GM18868 (cell line): ENCODE data around the gene TAF9.
"Not testable (repeated sequence)": the region's sequence is repeated elsewhere in the genome, so short reads cannot be mapped to it uniquely, and the experiment has no call there.

Experiments used
- ATAC-seq: cut with Tn5 transposase; IDR thresholded peaks from one replicate; pipeline ENCODE4 v1.9.1; 2021; ENCODE audit warnings: mild to moderate bottlenecking, moderate library complexity; ENCODE audit not compliant: unreplicated experiment

Gene TAF9, protein sequence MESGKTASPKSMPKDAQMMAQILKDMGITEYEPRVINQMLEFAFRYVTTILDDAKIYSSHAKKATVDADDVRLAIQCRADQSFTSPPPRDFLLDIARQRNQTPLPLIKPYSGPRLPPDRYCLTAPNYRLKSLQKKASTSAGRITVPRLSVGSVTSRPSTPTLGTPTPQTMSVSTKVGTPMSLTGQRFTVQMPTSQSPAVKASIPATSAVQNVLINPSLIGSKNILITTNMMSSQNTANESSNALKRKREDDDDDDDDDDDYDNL

DNA sequence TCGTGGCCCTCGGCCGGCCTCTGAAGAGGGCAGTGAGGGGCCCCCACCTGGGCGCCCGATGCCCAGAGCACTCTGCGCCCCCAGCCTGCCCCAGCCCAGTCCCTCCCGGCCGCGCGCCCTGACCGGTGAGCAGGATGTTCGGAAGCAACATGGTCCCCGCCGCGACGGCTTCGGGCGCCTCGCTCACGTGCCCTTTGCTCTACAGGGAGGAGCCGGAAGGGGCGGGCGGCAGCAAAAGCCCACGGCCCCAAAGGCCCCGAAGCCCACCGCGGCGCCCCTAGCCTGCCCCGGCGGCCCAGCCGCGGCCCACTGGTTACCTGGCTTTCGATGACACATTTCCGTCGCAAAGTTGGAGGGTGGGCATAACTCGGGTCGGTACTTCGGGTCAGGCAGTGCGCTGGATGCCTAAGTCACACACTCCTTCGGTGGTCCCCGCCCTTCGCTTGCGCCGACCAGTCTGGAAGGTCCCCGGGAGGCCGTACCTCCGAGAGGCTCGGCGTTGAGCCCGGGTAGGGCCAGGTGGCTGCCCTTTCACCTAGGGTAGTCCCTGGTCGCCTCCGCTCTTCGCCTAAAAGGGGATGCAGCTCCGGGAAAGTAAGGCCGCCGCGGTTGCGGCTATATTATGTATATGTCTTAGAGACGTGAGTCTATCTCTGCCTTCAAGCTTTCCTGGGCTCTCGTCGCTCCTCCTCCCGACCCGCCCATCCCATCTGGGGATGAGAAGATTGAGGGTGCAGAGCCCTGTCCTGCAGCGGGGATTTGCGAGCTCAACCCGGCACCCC lies at the start of gene TAF9, which contains the start of the genes AK6 and RAD17:
TAF9 (minus strand) TSS at position 181 of the 782 bp plus-strand sequence. CDS start 3,783 bp downstream, outside the sequence.
AK6 (minus strand) TSS at position 181 of the 782 bp plus-strand sequence; CDS start at position 151, 30 bp downstream.
RAD17 (plus strand) TSS at position 479 of the 782 bp plus-strand sequence. CDS start 2,391 bp downstream, outside the sequence.
- peak; percentile 89 for ATAC-seq

DNA sequence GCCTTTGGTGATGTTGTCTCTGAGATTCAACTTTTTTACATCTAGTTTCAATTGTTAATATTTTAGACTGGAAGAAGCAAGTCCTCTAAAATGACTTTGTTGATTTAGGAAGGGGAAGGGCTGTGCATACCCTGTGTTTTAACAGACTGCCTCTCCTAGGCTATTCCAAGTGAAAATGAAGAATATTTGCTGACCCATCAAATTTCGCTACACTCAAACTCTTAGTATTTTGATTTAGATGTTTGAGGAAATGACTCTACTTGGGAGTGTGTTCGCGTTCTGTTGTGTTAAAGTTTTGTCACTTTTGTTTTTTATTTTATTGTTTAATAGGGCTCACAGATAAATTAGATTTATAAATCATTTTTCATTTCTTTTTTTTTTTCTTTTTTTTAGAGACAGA lies 49.2 kb upstream of the TAF9 start:
- no peak for ATAC-seq

DNA sequence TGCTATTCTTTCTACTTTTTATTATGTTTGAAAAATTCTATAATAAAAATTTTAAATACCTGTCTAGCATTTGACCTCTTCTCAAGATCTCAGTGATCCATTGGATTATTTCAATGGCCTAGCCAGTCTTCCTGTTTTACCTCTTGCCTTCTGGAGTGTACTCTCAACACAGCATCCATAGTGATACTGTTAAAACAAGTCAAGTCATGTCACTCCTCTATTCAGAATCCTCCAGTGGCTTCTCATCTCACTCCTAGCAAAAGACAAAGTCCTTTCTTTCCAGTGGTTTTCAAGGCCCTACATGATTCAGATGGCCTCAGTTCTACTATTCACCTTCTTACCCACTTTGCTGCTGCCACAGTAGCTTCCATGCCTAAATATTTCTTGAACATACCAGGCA lies 47.4 kb upstream of the TAF9 start:
- no peak for ATAC-seq

DNA sequence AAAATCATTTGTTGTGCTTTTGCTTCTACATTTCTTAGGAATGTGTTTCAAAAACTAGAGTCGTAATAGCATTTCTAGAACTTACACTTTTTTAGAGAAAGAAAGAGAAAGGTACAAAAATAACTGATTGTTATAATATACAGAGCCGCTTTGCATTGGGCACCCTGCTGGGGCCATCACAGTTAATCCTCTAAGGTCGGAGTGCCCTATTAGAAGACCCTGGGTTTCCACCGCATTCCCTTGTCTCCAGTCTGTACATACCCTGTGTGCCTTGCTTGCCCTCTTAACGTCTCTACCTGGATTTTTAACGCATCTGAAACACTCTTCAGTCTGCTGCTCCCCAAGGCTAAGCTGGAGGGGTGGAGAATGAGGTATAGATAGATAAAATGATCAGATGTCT lies 46.9 kb upstream of the TAF9 start:
- no peak for ATAC-seq

DNA sequence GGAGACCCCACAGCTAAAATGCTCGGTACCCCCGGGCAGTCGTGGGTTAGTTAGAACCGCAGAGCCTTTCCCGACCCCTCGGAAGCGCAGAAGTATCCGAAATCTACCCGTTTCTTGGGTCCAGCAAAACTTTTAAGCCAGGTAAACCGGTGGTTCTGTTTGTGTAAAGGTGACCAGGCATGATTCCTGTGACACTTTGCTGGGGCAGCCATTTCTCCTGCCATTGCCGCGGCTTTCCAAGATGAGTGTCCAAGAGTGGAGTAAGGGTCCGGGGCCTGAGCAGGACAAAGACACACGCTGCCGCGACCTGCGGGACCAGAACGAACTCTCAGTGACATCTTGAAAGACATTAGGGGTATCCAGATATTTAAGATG lies 46.3 kb upstream of the TAF9 start:
- no peak for ATAC-seq

DNA sequence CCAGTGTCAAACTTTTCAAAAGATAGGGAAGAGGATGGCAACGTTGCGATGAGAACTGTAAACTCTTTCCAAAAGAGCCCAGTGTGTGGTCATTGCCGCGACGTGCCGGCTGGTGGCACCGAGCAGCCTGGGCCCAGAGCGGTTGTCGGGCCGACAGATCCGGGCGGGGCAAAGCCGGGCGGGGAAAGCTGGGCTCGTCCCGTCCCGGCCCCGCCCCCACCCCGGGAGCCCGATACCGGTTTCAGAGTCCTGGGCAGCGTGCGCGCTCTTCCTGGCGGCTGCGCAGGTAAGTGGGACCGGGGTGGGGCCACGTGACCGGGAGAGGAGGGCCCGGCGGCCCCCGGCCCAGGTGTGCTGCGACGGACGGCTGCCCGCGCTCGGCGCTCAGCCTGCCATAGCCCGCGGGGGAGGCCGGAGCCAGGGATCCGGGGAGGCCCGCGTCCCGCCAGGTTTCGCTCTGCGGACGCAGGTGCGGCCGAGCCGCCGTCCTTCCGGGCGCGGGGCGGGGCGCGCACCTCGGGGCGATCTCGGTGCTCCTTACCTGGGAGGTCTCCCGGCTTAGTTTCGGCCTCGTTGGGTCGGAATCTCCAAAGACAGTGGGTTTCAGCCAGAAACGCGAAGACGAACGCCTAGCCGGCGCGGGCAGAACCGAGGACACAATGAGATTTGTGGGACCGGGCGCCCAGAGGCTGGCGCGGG lies 45.7 kb upstream of the TAF9 start, which contains the start of gene MARVELD2:
MARVELD2 (plus strand) TSS at position 232 of the 699 bp plus-strand sequence. CDS start 4,270 bp downstream, outside the sequence.
- ATAC-seq = no peak

DNA sequence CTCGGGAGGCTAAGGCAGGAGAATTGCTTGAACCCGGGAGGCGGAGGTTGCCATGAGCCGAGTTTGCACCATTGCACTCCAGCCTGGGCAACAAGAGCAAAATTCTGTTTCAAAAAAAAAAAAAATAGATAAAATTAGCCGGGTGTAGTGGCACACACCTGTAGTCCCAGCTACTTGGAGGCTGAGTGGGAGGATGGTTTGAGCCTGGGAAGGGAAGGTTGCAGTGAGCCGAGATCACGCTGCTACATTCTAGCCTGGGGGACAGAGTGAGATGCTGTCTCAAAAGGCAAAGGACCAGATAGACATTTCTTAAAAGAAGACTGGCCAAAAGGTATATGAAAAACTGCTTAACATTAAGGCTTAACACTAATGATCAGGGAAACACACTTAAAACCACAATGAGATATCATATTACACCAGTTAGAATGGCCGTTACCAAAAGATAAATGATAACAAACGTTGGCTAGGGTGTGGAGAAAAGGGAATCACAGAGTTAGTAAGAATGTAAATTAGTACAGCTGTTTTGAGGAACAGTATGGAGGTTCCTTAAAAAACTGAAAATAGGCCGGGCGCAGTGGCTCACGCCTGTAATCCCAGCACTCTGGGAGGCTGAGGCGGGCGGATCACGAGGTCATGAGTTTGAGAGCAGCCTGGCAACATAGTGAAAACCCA lies 35.5 kb upstream of the TAF9 start:
- ATAC-seq = no peak

DNA sequence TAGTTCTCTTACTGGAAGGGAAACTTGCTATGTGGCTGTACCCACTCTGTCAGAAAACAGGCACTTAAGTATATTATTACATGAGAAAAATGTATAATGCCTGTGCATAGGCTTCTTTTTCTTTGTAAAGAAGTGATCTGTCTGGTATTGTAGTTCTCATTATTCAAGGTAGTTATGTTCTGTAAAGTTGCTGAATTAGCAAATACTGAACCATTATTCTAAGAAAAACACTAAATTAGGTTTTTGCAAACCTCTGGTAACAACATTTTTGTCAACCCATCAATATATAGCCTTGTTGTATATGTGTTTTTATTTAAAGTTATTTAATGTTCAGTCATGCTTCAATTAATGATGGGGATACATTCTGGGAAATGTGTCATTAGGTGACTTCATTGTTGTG lies 9.1 kb upstream of the TAF9 start:
- no peak for ATAC-seq

DNA sequence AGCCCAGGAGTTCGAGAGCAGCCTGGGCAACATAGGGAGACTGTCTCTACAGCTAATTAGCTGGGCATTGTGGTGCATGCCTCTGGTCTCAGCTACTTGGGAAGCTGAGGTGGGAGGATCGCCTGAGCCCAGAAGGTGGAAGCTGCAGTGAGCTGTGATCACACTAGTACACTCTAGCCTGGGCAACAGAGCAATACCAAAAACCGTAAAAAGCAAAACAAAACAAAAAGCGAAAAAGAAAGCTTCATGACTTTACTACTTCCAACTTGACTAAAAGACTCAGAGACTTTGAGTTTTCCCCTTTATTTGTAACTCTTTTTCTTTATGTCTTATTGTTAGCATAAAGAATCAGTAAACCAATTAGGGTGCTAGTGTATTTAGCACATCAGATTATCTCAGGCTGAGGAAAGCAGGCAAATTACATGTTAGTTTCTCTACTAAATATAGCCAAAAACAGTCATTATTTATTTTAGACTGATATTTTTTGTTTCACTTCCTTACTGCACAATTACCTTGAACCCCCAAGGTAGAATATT lies 5.7 kb upstream of the TAF9 start:
- peak; percentile 79 for ATAC-seq

DNA sequence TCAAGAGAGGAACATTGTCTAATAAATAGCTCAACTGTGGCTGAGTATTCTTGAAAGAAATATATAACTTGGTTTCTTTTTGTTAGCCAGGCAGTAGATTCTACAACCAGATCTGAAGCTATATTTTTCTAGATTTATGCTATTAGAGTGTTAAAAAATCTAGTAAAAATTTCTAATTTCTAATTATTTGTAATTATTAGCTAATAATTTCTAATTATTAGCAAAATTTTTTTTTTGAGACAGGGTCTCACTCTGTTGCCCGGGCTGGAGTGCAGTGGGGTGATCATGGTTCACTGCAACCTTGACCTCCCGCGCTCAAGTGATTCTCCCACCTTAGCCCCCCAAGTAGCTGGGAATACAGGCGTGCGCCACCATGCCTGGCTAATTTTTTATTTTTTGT lies 3.1 kb upstream of the TAF9 start:
- ATAC-seq = no peak

DNA sequence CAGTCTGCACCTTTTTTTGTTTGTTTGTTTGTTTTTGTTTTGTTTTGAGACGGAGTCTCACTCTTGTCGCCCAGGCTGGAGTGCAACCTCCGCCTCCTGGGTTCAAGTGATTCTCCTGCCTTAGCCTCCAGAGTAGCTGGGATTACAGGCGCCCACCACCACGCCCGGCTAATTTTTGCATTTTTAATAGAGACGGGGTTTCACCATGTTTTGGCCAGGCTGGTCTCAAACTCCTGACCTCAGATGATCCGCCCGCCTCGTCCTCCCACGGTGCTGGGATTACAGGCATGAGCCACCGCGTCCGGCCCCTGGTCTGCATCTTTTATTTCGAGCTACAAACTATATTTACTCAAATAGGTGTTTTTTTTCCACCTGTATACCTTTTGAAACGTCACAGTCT lies 1.0 kb upstream of the TAF9 start:
- ATAC-seq = not testable (repeated sequence)

DNA sequence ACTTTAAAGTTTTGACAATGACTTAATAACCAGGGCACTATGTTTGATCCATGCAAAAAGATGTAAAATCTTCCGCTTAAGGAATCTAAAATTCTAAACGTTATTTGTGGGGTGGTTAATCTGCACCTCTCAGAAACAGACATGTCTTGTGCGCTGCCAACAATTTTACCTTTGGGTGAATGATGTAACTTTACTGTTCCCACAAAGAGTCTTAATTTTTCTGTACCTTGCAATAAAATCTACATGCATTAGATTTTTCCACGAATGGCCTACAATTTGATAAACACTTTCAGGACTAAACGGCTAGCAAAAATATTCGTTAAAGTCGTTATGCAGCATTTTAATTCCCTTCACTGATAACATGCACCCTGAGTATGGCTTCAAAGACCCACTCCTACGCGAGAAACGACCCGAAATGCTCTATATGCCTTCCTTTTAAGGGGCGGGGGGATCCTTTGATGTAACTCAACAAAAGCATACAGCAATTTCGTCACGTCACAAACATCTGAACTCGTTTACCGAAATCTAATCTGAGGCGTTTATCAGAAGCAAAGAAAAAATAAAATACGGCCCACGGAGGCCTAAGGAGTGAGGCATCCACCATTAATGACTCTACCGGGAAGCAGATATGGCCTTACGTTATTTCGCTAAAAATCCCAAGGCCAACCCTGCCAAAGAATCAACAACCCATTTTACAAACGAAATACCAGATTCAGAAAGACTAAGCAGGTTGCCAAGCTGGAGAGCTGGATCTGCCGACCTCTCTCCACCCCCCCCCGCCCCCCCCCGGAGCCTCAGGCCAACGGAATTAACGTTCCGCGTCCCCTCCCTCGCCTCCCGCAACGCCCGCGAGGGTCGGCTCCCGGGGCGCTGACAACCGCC lies 621 bp downstream of the TAF9 start:
- ATAC-seq = peak; percentile 28

DNA sequence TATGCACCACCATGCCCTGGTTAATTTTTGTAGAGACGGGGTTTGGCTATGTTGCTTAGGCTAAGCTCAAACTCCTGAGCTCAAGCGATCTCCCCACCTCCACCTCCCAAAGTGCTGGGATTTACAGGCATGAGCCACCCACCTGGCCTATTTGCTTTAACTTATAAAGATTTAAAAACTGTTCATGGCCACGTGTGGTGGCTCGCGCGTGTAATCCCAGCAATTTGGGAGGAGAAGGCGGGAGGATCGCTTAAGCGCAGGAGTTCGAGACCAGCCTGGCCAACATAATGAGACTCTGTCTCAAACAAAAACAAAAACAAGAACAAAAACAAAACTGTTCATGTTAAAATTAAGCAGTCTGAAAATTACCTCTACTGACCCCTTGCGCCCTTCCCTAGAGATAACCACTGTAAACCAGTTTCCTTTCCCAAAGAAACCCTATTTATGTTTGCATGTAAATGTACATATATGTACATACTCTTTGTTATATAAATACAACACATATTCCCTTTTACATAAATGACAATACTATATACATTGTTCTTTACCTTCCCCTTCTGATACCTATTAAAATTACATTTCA lies 1.5 kb downstream of the TAF9 start:
- ATAC-seq = no peak

DNA sequence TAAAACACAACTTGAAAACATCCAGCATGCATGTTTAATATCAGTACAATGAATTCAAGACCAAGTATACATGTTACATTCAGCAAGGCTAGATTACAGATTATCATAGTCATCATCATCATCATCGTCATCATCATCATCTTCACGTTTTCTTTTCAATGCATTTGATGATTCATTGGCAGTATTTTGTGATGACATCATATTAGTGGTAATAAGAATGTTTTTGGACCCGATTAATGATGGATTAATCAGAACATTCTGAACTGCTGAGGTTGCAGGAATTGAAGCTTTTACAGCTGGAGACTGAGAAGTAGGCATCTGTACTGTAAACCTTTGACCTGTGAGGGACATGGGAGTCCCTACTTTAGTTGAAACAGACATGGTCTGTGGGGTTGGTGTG lies 4.5 kb downstream of the TAF9 start:
- no peak for ATAC-seq

DNA sequence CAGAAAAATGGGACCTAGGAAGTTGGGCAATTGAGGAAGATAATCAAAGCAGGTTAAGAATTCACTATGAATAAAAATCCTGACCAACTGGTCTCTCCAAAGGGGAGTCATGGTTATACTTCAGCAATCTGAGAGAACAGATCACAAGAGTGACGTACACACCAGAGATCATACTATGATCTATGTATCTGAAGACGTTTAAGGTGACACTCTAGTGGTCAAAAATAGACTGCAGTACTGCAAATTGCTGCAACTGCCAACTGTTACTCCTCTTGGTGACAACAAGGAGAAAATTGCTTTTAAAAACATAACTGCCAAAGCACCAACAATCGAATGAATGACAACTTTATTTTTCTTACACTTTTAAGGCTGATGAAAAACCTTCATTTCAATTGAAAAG lies 4.9 kb downstream of the TAF9 start:
- peak; percentile 31 for ATAC-seq

DNA sequence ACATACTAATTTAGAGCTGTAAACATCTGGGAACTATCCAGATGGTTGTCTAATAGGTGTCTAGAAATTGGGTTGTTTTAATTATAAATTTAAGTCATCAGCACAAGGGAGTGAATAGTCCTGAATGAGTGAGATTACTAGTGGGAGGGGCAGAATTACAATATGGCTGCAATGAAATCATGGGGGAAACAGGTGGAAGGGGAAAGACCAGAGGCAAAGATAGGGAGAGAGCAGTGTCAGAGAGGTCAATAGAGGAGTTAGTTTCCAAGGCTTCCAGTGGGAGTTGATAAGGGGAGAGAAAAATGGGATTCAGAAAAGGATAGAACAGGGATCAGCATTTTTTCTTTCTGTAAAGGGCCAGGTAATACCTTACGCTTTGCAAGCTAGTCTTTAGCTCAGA lies 8.9 kb downstream of the TAF9 start:
- no peak for ATAC-seq

DNA sequence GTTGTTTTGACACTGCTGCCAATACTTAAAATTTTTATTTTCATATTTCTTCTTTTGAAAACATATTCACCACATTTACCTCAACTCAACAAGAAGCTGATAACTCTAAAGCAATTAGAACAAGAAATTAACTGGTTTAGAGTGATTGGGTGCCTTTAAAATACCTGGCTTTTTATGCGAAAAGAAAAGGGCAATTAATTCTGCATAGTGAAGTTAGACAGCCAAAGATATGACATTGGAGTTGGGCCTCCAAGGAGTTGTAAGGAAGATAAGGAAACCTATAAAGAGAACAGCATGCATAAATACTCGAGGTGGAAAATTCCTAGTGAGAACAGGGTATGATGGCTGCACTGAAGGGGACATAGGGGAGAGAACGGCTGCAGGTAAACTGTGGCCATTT lies 9.6 kb downstream of the TAF9 start:
- ATAC-seq = no peak

DNA sequence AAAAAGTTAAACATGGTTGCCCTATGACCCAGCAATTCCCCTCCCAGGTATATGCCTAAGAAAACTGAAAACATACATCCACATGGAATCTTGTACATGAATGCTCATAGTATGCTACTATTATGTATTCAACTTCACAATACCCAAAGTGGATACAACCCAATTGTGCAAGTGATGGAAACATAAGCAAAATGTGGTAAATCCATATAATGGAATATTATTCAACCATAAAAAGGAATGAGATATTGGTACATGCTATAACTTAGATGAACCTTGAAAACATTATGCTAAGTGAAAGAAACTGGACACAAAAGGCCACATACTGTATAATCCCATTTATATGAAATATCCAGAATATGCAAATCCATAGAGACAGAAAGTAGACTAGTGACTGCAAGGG lies 18.7 kb downstream of the TAF9 start:
- ATAC-seq = no peak

DNA sequence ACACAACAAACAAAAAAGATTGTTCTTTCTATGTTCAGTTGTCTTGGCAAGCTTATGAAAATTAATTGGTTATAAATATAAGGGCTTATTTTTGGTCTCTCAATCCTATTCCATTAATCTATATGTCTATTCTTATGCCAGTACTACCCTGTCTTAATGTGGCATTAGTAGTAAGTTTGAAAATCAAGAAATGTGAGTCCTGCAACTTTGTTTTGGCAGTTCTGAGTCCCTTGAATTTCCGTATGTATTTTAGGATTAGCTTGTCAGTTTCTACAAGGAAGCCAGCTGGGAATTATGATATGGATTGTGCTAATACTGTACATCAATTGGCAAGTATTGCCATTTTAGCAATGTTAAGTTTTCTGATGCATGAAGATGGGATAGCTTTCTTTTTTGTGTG lies 26.2 kb downstream of the TAF9 start:
- ATAC-seq = no peak
